Transverse colon (tissue), 4 donors: Measurements from ENCODE around the gene ANTXR2. TPM values are rescaled to one million over a fixed set of nuclear protein-coding genes. Genes with fewer than 3 reads are reported as not detected.

Experiments used
- DNase-seq: peaks from one replicate; pipeline ENCODE4 v3.0.0-alpha.2; 2019
- H3K27ac ChIP-seq, 4 donors: fragments of 200-600 bp; sonication (generic); 2 replicates each; pipeline ENCODE4 v1.5.1; 2016 to 2018; ENCODE audit warnings: inconsistent platforms in 4 of 4
- H3K27me3 ChIP-seq: fragments of 200-600 bp; sonication (generic); 2 replicates; pipeline ENCODE4 v1.5.1; 2017; ENCODE audit warnings: inconsistent platforms
- H3K36me3 ChIP-seq, 4 donors: fragments of 200-600 bp; sonication (generic); 2 replicates each; pipeline ENCODE4 v1.5.1; 2017 to 2019; ENCODE audit warnings: inconsistent platforms in 4 of 4
- H3K4me1 ChIP-seq, 4 donors: fragments of 200-600 bp; sonication (generic); 2 replicates each; pipeline ENCODE4 v1.5.1; 2017 to 2020; ENCODE audit warnings: inconsistent platforms in 4 of 4
- H3K4me3 ChIP-seq, 4 donors: fragments of 200-600 bp; sonication (generic); 1 replicate in 1 of 4; 2 replicates in 3 of 4; pipeline versions ENCODE4 v1.5.1 to v1.6.1; 2017 to 2019; ENCODE audit warnings: inconsistent platforms in 4 of 4
- H3K9me3 ChIP-seq, 2 donors: fragments of 200-600 bp; sonication (generic); 2 replicates each; pipeline ENCODE4 v1.5.1; 2017 to 2019; ENCODE audit warnings: inconsistent platforms in 2 of 2
- CTCF ChIP-seq, 5 experiments: fragments of 200-600 bp in 3 of 5; fragments of 450-650 bp in 2 of 5; sonication (generic) in 3 of 5; IDR thresholded peaks; 1 replicate in 2 of 5; 2 replicates in 3 of 5; pipeline ENCODE4 v1.5.1; 2016 to 2017; ENCODE audit warnings: antibody characterized with exemption in 5 of 5, inconsistent platforms in 3 of 5, mild to moderate bottlenecking in 2 of 5, moderate library complexity in 1 of 5
- EP300 ChIP-seq: sonication (generic); formaldehyde crosslinking; IDR thresholded peaks from one replicate; pipeline ENCODE4 v1.6.1; 2017; ENCODE audit warnings: antibody characterized with exemption, low read depth
- POLR2A ChIP-seq: fragments of 450-650 bp; IDR thresholded peaks from one replicate; pipeline ENCODE4 v1.6.1; 2016; ENCODE audit warnings: antibody characterized with exemption, mild to moderate bottlenecking, moderate library complexity
- POLR2AphosphoS5 ChIP-seq, 3 donors: sonication (generic); formaldehyde crosslinking; IDR thresholded peaks; one replicate each; pipeline ENCODE4 v1.6.1; 2016; ENCODE audit warnings: antibody characterized with exemption in 3 of 3
- WGBS, 2 donors: methylation state at CpG; one replicate each; pipeline ENCODE4 v1.1.5; 2018; ENCODE audit warnings: low coverage in 1 of 2; 5-methylcytosine and 5-hydroxymethylcytosine counted together
- in situ Hi-C, 4 donors: fragments of 200-750 bp; cut with MboI; loops; one replicate each; pipeline versions ENCODE4 v1.15.0 to v1.15.1; 2017; ENCODE audit warnings: low sequenced_read_pairs in 3 of 4, low pct_ligation_motif_present in 1 of 4, low pct_unique_long_range_greater_than_20kb in 1 of 4
- intact Hi-C: fragments of 100-400 bp; cut with DNase I; formaldehyde crosslinking; loops from one replicate; pipeline ENCODE4 v1.15.1; 2023; ENCODE audit warnings: low total_unique reads
- total RNA-seq, 4 donors: library from RNA; depleted of rRNA; stranded (reverse); fragments of >200 nt; gene quantifications; one replicate each; pipeline ENCODE4 v1.1.0, GENCODE V29; 2016

Gene ANTXR2
- total RNA-seq, 4 donors from 2014 or later = 46.8 to 89.8 (median 76.0) TPM

DNA sequence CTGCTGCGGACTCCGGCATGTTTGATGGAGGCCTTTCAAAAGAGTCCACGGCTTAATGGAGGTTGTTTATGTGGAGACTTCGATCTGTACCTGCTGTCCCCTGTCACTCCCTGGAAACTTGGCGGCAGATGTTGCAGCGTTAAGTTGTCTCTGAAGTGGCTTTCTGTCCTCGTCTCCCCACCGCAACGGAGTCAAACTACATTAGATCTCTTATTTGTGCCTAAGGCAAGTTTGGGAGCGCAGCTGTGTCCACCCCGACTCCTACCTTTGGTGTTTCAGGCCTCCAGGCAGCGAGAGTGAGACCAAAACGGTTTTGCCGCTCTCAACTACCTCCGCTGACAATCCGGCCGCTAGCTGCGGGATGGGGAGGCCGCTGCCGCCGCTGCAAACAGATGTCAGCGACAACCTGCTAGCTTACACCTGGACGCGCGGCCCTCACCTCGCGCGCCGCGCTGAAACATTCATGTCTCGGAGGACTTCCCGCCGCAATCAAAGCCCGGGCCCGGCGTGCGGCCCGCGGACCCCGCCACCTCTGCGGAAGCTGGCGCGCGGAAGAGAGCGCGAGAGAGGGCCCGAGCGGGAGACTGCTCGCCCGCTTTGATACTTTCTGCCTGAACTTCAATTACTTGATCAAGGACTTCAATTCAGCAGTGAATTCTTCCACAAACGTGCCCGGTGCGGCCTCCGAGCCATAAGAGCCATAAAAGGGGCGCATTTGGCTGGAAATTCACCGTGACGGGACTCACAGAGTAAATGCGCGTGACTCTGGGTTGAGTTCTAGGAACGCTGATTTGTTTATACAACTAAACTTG, 108.4 kb downstream of the ANTXR2 start:
- Histone ChIP-seq H3K9me3 (no peaks in the 10 kb centered on the region), H3K36me3 (peaks cover 0 to 13% (median 5%) of the 10 kb centered on the region in 4 donors), H3K4me1 (no peaks in the 10 kb centered on the region), H3K27me3 (no peaks in the 10 kb centered on the region), H3K4me3 (no peak overlapping the region), H3K27ac (no peak overlapping the region)
- no peak for DNase-seq
- 88 to 94% methylated on average over 15 to 54 of the region's 60 CpGs for WGBS, 2 donors
- in situ Hi-C loops = no loop called here
- TF ChIP-seq POLR2A (no peak), CTCF (IDR thresholded peaks at IDR 0.05) (no peak)
- intact Hi-C loops = no loop called here

DNA sequence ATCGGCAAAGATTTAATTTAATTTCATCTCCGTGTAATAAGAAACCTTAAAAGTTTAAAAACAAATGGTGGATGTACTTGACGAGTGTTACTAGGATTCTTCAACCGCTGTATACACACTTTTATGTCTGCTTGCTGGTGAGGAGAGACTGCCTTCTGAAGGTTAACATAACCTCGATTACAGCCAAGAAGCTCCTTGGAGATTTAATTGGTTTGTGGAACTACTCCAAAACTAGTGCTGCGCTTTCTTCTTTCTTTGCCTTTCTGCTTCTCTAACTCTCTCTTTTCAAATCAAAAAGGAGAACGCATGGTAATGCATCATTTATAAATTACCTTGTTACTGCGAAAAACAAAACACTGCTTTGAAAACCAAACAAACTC, 109.0 kb downstream of the ANTXR2 start:
- H3K9me3 ChIP-seq = no peaks in the 10 kb centered on the region
- H3K27me3 ChIP-seq = no peaks in the 10 kb centered on the region
- 83 to 88% methylated on average over 8 of the region's 8 CpGs for WGBS, 2 donors
- DNase-seq = no peak
- in situ Hi-C loops (no loop called here), intact Hi-C loops (no loop called here)
- TF ChIP-seq EP300 (no peak), CTCF (IDR thresholded peaks at IDR 0.05) (no peak), POLR2A (no peak), POLR2AphosphoS5 (IDR thresholded peaks at IDR 0.05) (no peak)
- no peak overlapping the region for H3K27ac ChIP-seq
- no peaks in the 10 kb centered on the region for H3K4me1 ChIP-seq
- peaks cover 0 to 13% (median 5%) of the 10 kb centered on the region in 4 donors for H3K36me3 ChIP-seq
- no peak overlapping the region for H3K4me3 ChIP-seq

- WGBS, 2 donors = 93 to 96% methylated on average over 7 of the region's 7 CpGs
- Histone ChIP-seq H3K27me3 (no peaks in the 10 kb centered on the region), H3K4me3 (no peak overlapping the region), H3K36me3 (peaks cover 0 to 11% (median 4%) of the 10 kb centered on the region in 4 donors), H3K4me1 (no peaks in the 10 kb centered on the region), H3K27ac (no peak overlapping the region), H3K9me3 (no peaks in the 10 kb centered on the region)
- TF ChIP-seq CTCF (IDR thresholded peaks at IDR 0.05) = no peak
- DNase-seq = no peak
- intact Hi-C loops (no loop called here), in situ Hi-C loops (no loop called here)
Observed at GRCh38 chr4:79959652-79960051, 113.4 kb downstream of the ANTXR2 start.

DNA sequence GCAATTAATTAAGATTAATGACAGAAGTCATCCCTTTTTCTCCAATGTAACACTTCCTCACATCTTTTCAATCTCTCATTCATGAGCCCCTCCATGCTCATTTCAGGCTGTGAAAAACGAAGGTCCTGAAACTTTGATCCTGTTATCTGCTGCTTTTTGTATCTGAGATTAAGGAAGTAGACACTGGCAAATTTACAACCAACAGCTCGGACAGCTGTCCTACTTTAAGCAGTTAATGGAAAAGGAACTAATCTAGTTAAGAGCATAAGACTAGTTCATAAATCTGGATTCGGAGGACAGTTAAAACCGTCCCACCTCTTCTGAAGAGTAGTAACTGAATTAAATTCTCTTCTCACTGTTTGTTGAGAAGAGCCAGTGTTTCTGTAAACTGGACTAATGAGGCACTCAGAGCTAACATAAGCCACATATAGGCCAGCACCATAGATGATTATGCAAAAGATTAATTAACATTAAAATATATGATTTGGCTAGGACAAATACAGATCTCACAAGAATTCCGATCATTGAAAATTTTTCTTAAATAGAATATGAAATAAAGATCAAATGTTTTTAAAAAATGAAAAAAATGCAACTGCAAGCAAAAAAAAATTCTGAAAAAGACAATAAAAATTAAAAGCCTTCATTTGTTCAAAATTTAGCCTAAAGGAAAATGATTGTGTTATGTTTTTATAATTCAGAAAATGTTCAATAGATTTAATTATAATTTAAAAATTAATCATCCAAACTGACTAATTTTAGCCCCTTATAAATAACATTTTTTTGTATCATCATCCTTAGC, 114.4 kb downstream of the ANTXR2 start:
- Histone ChIP-seq H3K4me1 (no peaks in the 10 kb centered on the region), H3K27ac (no peak overlapping the region), H3K27me3 (no peaks in the 10 kb centered on the region), H3K36me3 (peaks cover 0 to 3% (median 0%) of the 10 kb centered on the region in 4 donors), H3K9me3 (no peaks in the 10 kb centered on the region), H3K4me3 (no peak overlapping the region)
- TF ChIP-seq POLR2AphosphoS5 (IDR thresholded peaks at IDR 0.05) = no peak
- TF ChIP-seq POLR2A = no peak
- TF ChIP-seq EP300 = no peak
- TF ChIP-seq CTCF (IDR thresholded peaks at IDR 0.05) = no peak
- intact Hi-C loops (no loop called here), in situ Hi-C loops (no loop called here)
- WGBS, 2 donors = 73 to 76% methylated on average over 5 of the region's 5 CpGs
- DNase-seq = no peak
